Coronary artery (tissue), 2 donors: Measurements from ENCODE around the gene NKD1.

Experiments used
- DNase-seq: peaks from one replicate; pipeline ENCODE4 v3.0.0-alpha.2; 2017; ENCODE audit warnings: low spot score
- H3K27ac ChIP-seq, 2 donors: fragments of 200-600 bp; sonication (generic); one replicate each; pipeline ENCODE4 v1.5.1; 2016 to 2019
- H3K4me3 ChIP-seq: fragments of 200-600 bp; sonication (generic); 2 replicates; pipeline ENCODE4 v1.5.1; 2016; ENCODE audit warnings: mild to moderate bottlenecking, moderate library complexity
- CTCF ChIP-seq: fragments of 200-600 bp; sonication (generic); IDR thresholded peaks from one replicate; pipeline ENCODE4 v1.5.1; 2019; ENCODE audit warnings: antibody characterized with exemption

NKD1 gene

GRCh38 chr16:50548125-50548908, at the start of gene NKD1:
NKD1 (plus strand) TSS chr16:50548396; CDS start chr16:50548554, 158 bp downstream.
- no peak for TF ChIP-seq CTCF
- DNase-seq = peak; percentile 79
- H3K4me3 ChIP-seq = peak within 1 kb of the TSS; percentile 89
- peak within 1 kb of the TSS; percentile 60 to 77 for H3K27ac ChIP-seq

- DNase-seq = peak; percentile 80
- H3K4me3 ChIP-seq = peak overlapping the region; percentile 50
- peak overlapping the region; percentile 82 to 88 for H3K27ac ChIP-seq
- no peak for TF ChIP-seq CTCF
These were observed 49.6 kb upstream of the NKD1 start for GRCh38 chr16:50498431-50499155.

- peak overlapping the region; percentile 82 to 88 for H3K27ac ChIP-seq
- TF ChIP-seq CTCF = no peak
- no peak for DNase-seq
- H3K4me3 ChIP-seq = no peak overlapping the region
These were observed 48.9 kb upstream of the NKD1 start for GRCh38 chr16:50499254-50499653.

- TF ChIP-seq CTCF = no peak
- Histone ChIP-seq H3K4me3 (no peak overlapping the region), H3K27ac (peak overlapping the region; percentile 54 to 88)
- no peak for DNase-seq
These were observed 47.9 kb upstream of the NKD1 start for GRCh38 chr16:50500171-50500874.

- no peak overlapping the region for H3K4me3 ChIP-seq
- no peak for TF ChIP-seq CTCF
- DNase-seq = no peak
- H3K27ac ChIP-seq = no peak overlapping the region
These were observed 46.9 kb upstream of the NKD1 start for GRCh38 chr16:50501251-50501650.

GRCh38 chr16:50501986-50502615, 46.1 kb upstream of the NKD1 start:
- no peak for TF ChIP-seq CTCF

More at GRCh38 chr16:50501986-50502615, 46.1 kb upstream of the NKD1 start:
- Histone ChIP-seq H3K27ac (no peak overlapping the region), H3K4me3 (no peak overlapping the region)
- DNase-seq = no peak
